HG02870 (cell line): ENCODE data around the gene TSPAN12.

Source experiments
- ATAC-seq: cut with Tn5 transposase; IDR thresholded peaks from one replicate; pipeline ENCODE4 v1.9.1; 2021; ENCODE audit warnings: mild to moderate bottlenecking, moderate library complexity; ENCODE audit not compliant: unreplicated experiment

Gene TSPAN12

DNA sequence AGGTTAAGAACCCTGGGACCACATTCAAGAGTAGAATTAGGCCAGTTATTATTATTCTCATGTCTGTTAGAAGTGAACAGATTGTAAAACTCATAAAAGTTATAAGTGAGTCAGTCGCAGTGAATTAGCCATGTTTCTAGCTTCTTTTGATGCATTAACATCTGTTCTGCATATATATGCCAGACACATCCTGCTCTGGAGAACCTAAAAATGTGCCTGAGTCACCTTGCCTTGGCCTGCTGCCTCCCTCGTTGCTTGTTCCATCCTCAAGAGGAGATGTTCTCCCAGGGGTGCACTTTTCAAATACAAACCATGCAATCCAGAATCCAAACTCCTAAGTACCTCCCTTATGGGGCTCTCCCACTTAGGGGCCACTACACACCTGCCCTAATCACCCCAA is 14.8 kb downstream of the TSPAN12 start:
- no peak for ATAC-seq

DNA sequence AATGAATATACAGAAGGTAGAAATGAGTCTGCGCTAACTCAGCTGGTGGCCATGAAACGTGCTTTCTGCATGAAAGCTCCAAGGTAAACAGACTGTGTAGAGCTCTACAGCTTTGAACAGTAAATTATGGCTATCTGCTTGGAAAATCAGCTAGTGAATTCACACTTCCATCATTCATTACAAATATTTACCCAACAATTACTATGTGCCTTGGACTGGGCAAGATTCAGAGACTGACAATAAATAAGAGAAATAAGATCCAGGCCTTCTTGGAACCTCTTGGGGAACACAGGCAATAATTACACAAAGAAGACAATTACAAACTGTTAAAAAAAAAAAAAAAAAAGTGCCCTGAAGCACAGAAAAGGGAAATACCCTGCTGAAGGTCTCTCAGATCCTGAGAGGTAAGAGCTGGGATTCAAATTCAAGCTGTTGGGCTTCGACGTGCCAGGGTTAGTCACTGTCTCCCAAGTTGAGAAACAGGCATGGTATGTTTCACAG is 15.8 kb downstream of the TSPAN12 start:
- ATAC-seq, result no peak

- no peak for ATAC-seq
These were observed 16.3 kb downstream of the TSPAN12 start for GRCh38 chr7:120841608-120842007.

DNA sequence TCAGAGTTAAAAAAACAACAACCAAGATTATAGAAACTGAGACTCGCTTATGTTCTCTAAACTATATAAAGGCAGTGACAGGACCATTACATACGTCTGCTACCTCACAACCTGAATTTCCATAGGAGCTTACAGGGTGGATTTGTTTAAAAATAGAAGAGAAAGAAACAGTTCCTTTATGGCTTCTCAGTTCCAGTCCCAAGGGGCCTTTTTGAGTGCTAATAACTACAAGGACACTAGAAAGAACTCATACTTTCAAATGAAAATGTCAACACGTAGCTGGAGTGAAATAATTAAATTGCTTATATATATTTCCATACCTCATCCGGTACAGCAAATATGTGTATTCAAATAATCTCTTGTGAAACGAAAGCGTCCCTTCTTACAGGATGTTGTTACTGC is 19.7 kb downstream of the TSPAN12 start:
- peak; percentile 80 for ATAC-seq

- ATAC-seq, result no peak
These were observed 20.3 kb downstream of the TSPAN12 start for GRCh38 chr7:120837599-120837998.

DNA sequence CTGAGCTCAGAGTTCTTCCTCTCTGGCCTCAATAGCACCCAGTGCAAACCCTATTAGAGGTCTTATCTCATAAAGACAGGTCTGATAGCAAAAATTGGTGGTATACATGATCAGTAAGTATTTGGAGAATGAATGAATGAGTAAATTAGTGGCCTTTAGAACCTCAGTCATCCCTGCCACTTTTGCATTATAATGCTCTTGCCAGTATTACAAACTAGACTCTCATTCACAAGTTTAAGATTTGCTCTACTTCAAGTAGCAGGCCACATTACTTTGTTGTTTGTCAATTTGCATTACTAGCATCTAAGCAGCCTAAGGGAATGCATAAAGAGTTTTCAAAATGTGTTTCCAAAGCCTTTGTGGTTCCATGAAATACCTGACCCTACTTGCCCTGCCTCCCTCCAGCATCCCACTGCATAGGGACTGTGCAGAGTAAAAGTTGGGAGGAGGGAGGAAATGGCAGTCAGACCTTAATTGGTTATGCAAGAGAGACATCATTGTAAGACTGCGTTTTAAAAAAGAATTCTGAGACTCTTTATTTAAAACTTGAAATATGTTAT is 21.3 kb downstream of the TSPAN12 start:
- no peak for ATAC-seq

- ATAC-seq, result no peak
These were observed 23.2 kb downstream of the TSPAN12 start for GRCh38 chr7:120834726-120835125.

DNA sequence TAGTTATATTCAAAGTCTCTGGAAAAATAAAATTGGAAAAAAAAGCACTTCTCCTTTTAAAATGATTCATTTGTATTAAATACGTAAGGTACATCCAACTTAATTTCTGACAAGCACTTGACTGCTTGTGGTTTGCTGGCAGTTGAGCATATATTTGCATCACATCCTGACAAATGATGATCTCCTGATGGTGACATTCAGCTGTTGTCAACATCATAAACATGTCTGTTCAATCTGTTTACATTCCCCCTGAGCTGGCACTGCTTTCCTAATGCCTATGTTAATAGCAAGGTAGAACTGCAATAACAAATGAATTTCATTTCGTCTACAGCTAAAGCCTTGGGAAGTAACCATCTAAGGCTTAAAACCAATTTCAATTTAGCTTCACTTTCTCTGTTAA is 24.4 kb downstream of the TSPAN12 start:
- ATAC-seq, result no peak

DNA sequence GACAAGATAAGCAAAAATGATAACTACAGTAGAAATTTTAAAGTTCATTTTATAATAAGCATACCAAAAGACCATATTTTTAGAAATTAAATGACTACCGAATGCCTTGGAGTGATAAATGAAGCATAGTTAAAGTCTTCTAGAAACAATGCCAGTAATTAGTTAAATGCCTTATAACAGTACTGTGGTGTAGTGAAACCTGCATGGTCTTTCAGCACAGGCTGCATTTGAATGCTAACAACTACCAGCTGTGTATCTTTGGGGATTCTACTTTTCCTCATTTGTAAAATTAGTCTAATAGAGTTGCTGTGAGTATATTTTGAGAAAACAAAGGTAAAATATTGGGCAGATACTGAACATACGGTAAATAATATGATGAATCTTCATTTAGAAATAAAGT is 25.1 kb downstream of the TSPAN12 start:
- no peak for ATAC-seq

- no peak for ATAC-seq
These were observed 26.7 kb downstream of the TSPAN12 start for GRCh38 chr7:120831260-120831659.

DNA sequence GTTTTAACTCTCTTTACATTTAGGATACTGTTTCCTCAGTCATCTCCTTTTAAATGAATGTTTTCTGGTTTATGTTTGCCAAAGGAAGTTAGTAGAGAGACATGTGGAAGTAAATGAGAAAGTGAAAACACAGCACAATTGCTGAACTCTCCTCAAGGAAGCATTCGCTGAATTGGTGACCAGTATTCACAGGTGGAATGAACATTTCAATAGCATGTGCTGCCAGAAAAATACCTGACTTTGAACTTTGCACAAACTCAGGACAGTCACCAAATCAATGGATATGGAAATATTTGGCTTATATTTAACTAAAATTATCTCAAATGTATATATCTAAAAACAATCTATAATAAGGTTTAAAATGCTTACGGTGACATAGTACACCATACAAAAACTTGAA is 28.5 kb downstream of the TSPAN12 start:
- no peak for ATAC-seq

GRCh38 chr7:120828528-120828927 is 29.4 kb downstream of the TSPAN12 start:
- ATAC-seq, result no peak

DNA sequence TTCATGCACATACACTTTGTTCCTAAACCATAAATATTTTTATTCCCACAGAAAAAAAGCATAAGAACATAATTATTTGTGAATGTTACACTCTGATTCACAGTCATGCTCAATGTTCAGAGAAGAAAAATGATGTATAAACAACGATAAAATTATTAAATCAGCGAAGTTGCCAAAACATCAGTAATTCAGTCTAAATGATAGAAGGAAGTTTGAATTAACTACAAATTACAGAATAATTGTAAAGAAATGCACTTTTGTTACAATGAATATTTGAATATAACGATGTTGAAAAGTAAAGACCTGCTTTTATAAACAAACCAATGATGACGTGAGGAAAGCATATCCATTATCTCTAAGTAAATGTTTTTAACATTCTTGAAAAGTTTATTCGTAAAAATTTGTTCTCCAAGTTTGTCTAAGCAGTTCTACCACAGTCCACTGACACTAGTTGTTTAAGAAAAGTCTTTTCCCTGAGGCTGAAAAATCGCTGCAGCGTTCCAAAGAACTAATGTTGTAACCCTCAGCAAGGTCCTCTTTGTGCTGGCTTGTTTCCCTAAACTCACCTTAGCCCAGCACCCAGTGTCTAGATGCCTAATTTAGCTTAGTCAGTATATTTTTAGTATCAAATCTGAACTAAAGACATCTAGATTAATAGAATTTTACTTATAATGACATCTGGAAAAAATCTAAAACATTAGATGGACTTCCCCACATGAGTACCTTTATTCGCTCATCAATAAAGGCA is 30.4 kb downstream of the TSPAN12 start:
- ATAC-seq, result no peak

- no peak for ATAC-seq
These were observed 32.4 kb downstream of the TSPAN12 start for GRCh38 chr7:120825576-120825975.

DNA sequence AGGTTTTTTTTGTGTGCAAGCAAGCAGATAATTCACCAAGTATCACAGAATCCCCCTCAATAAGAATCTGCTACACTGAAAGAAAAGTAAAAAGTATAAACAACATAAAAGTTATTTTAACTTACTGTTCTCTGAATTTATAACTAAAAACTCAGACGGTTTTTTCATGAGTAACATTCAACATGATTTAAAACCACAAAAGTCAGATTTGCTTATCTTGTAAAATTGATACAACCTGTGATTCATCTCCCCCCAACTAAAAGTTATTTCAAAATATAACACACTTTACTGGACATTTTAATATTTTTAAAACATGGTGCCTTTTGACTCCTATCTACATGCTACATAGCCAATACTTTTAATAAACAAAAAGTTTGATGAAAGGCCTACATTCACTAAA is 32.8 kb downstream of the TSPAN12 start:
- no peak for ATAC-seq

- no peak for ATAC-seq
These were observed 38.1 kb downstream of the TSPAN12 start for GRCh38 chr7:120819861-120820260.

DNA sequence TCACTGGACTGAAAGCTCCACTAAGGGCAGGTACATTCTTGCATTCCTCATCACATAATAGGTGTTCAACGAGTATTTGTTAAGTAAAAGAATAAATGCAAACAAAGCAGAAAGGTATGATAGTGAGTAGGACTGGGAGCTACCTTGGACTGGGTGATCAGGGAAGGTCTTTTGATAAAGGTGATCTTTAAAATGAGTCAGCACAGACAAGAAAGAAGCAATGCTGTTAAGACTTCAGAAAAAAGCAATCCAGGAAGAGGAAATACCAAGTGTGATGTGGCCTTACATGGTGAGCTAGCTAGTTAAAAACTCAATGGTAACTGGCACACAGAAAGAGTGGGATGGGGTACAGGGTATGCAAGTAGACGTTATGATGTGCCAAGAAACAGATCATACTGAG is 40.1 kb downstream of the TSPAN12 start:
- no peak for ATAC-seq

DNA sequence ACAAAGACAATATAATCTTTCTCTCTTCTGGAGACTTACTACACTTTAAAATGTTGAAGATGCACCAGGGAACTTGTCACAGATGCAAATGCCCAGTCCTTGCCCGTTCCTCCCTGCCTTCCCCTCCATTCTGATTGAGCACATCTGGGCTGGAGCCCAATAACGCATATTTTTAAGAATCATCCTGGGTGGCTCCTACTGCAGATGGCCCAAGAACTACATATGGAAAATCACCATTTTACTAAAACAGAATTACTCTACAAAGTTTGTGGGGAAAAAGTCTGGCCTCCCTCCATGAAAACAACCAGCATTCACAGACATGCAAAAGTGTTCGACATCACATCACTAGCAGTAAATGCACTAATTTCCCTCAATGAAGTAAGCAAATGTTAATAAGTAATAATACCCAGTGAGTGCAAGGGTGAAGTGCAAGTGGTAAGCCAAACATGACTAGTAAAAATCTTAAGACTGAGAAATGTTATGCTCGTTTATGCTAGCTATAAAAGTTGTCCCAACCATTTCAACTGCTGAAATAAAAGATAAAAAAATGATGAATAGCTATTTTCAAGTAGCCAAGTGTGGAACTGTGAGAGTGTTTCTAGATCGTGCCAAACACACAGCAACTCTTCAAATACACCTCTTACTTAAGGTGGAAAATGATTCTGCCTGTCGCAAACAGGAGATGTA is 43.5 kb downstream of the TSPAN12 start:
- ATAC-seq, result no peak

DNA sequence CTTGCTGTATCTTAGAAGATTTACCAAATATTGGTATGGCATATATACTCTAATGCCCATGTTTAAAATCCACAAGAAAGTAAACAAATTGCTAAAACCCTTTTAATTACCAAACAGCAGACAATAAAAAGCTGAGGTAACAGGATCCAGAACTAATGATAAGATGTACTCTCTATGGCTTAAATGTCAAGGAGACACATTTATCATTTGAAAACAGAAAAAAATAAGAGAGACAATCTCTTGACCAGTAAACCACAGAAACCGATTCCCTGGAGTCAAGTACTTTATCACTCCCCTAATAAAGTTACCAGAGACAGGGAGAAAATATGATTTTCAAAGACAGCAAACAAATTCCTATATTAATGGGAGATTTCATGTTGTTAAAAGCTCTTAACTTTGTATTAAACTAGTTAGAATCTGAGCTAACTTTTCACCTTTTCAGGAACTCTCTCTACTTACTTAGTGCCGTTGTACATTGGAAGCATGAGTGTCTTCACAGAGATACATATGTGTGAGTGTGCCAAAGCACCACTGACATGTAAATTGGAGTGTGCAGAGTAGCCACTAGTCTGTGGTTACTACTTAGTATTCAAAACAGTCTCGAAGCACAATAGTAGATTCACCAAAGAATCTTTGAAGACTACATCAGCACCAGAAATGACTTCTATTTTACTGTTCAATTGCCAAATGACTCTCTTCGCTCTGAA is 44.2 kb downstream of the TSPAN12 start:
- ATAC-seq, result no peak

- no peak for ATAC-seq
These were observed 44.9 kb downstream of the TSPAN12 start for GRCh38 chr7:120813089-120813488.

- no peak for ATAC-seq
These were observed 48.7 kb downstream of the TSPAN12 start for GRCh38 chr7:120809260-120809659.
